ENCODE results near the gene ZNF236. TPM values are rescaled to one million over a fixed set of nuclear protein-coding genes. Genes with fewer than 3 reads are reported as not detected.

ZNF236 gene
- total and polyA plus RNA-seq, 2 donors (not counting 1 experiment from before 2014, with no cell fraction given) = 8.9 to 39.5 TPM

DNA sequence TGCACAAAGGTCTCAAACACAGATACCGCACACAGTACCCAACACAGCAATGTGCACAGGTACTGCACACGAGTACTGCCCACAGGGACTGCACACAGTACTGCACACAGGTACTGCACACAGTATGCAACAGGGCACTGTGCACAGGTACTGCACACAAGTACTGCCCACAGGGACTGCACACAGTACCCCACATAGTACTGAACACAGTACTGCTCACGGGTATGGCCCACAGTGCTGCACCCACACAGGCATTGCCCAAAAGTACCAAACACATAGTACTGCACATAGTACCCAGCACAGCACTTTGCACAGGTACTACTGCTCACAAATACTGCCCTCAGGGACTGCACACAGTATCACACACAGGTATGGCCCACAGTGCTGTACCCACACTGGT is 73.1 kb downstream of the ZNF236 start:
- H3K9ac ChIP-seq (ENCODE audit: low read length) = no peak overlapping the region
- H3K4me3 ChIP-seq (ENCODE audit: control extremely low read depth in 1 of 5, extremely low read depth in 1 of 5, insufficient read depth in 1 of 5, low read depth in 2 of 5, low read length in 4 of 5) = no peak overlapping the region
- no peaks in the 10 kb centered on the region for H3K4me1 ChIP-seq (ENCODE audit: control insufficient read depth in 2 of 2, insufficient read depth in 2 of 2, low read length in 2 of 2)
- 100% methylated on average over 3 of the region's 3 CpGs for WGBS (ENCODE audit: insufficient coverage)
- ATAC-seq (ENCODE audit: low read depth) (no peak), DNase-seq (no peak)
- ChIA-PET CTCF (no interaction called here), POLR2A (no interaction called here)
- H4K20me1 ChIP-seq (ENCODE audit: control insufficient read depth, insufficient read depth, low read length, poor library complexity, severe bottlenecking) = no peaks in the 10 kb centered on the region
- H3K27me3 Mint-ChIP-seq = no peaks in the 10 kb centered on the region
- H3K4me2 ChIP-seq (replicated peaks; ENCODE audit: low read depth, low read length, poor library complexity, severe bottlenecking) = no peak overlapping the region
- H3K4me3 Mint-ChIP-seq = no peak overlapping the region
- TF ChIP-seq, protein P1, sequence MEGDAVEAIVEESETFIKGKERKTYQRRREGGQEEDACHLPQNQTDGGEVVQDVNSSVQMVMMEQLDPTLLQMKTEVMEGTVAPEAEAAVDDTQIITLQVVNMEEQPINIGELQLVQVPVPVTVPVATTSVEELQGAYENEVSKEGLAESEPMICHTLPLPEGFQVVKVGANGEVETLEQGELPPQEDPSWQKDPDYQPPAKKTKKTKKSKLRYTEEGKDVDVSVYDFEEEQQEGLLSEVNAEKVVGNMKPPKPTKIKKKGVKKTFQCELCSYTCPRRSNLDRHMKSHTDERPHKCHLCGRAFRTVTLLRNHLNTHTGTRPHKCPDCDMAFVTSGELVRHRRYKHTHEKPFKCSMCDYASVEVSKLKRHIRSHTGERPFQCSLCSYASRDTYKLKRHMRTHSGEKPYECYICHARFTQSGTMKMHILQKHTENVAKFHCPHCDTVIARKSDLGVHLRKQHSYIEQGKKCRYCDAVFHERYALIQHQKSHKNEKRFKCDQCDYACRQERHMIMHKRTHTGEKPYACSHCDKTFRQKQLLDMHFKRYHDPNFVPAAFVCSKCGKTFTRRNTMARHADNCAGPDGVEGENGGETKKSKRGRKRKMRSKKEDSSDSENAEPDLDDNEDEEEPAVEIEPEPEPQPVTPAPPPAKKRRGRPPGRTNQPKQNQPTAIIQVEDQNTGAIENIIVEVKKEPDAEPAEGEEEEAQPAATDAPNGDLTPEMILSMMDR (IDR thresholded peaks at IDR 0.05) = no peak
- no peak for TF ChIP-seq EZH2 (IDR thresholded peaks at IDR 0.05; ENCODE audit: borderline replicate concordance, insufficient read depth, low read depth, low read length, poor library complexity, severe bottlenecking)
- H3K27ac ChIP-seq (ENCODE audit: low read length in 2 of 2) = no peak overlapping the region
- no peak overlapping the region for H2AFZ ChIP-seq (ENCODE audit: insufficient read depth, low read depth, low read length, poor library complexity, severe bottlenecking)
- H3K79me2 ChIP-seq (ENCODE audit: control insufficient read depth, insufficient read depth, low read length) = no peaks in the 10 kb centered on the region
- intact Hi-C loops (cut with micrococcal nuclease) = no loop called here
- H3K9me3 ChIP-seq (ENCODE audit: control extremely low read depth in 1 of 3, control insufficient read depth in 2 of 3, insufficient read depth in 1 of 3, low read length in 2 of 3) = peaks cover 0 to 2% (median 0%) of the 10 kb centered on the region in 3 donors
- H3K4me1 Mint-ChIP-seq = no peaks in the 10 kb centered on the region
- no peaks in the 10 kb centered on the region for H3K27me3 ChIP-seq (replicated peaks in 1 of 4; ENCODE audit: control extremely low read depth in 1 of 4, control insufficient read depth in 3 of 4, insufficient read depth in 4 of 4, low read length in 3 of 4)
- H3K9me3 Mint-ChIP-seq (ENCODE audit: insufficient read depth) = no peaks in the 10 kb centered on the region
- H3K27ac Mint-ChIP-seq = no peak overlapping the region
- peaks cover 18 to 48% of the 10 kb centered on the region in 2 experiments for H3K36me3 ChIP-seq (replicated peaks in 1 of 2; ENCODE audit: control extremely low read depth in 1 of 2, control insufficient read depth in 1 of 2, extremely low read depth in 1 of 2, insufficient read depth in 2 of 2, low read length in 1 of 2)

DNA sequence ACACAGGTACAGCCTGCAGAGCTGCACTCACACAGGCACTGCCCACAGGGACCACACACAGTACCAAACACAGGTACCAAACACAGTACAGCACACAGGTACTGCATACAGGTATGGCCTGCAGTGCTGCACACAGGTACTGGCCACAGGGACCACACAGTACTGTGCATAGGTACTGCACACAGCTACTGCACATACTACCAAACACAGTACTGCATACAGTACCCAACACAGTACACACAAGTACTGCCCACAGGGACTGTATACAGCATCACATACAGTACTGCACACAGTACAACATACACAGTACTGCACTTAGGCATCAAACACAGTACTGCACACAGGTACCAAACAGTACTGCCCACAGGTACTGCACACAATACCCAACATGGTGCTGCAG is 74.3 kb downstream of the ZNF236 start:
- H2AFZ ChIP-seq (ENCODE audit: insufficient read depth, low read depth, low read length, poor library complexity, severe bottlenecking) = no peak overlapping the region
- CTCF ChIA-PET = no interaction called here
- peaks cover 18 to 51% of the 10 kb centered on the region in 2 experiments for H3K36me3 ChIP-seq (replicated peaks in 1 of 2; ENCODE audit: control extremely low read depth in 1 of 2, control insufficient read depth in 1 of 2, extremely low read depth in 1 of 2, insufficient read depth in 2 of 2, low read length in 1 of 2)
- H3K9me3 Mint-ChIP-seq (ENCODE audit: insufficient read depth) = no peaks in the 10 kb centered on the region
- POLR2A ChIA-PET = no interaction called here
- no peaks in the 10 kb centered on the region for H3K27me3 Mint-ChIP-seq
- no peak overlapping the region for H3K4me2 ChIP-seq (replicated peaks; ENCODE audit: low read depth, low read length, poor library complexity, severe bottlenecking)
- H3K4me3 ChIP-seq (ENCODE audit: control extremely low read depth in 1 of 5, extremely low read depth in 1 of 5, insufficient read depth in 1 of 5, low read depth in 2 of 5, low read length in 4 of 5) = no peak overlapping the region
- intact Hi-C loops (cut with micrococcal nuclease) = no loop called here
- H3K4me1 ChIP-seq (ENCODE audit: control insufficient read depth in 2 of 2, insufficient read depth in 2 of 2, low read length in 2 of 2) = no peaks in the 10 kb centered on the region
- H3K9me3 ChIP-seq (ENCODE audit: control extremely low read depth in 1 of 3, control insufficient read depth in 2 of 3, insufficient read depth in 1 of 3, low read length in 2 of 3) = no peaks in the 10 kb centered on the region
- H3K4me1 Mint-ChIP-seq = no peaks in the 10 kb centered on the region
- no peak overlapping the region for H3K9ac ChIP-seq (ENCODE audit: low read length)
- H3K27me3 ChIP-seq (replicated peaks in 1 of 4; ENCODE audit: control extremely low read depth in 1 of 4, control insufficient read depth in 3 of 4, insufficient read depth in 4 of 4, low read length in 3 of 4) = no peaks in the 10 kb centered on the region
- no peak overlapping the region for H3K4me3 Mint-ChIP-seq
- H3K79me2 ChIP-seq (ENCODE audit: control insufficient read depth, insufficient read depth, low read length) = no peaks in the 10 kb centered on the region
- no peak overlapping the region for H3K27ac Mint-ChIP-seq
- DNase-seq (no peak), ATAC-seq (ENCODE audit: low read depth) (no peak)
- H3K27ac ChIP-seq (ENCODE audit: low read length in 2 of 2) = no peak overlapping the region
- TF ChIP-seq, protein P1 (IDR thresholded peaks at IDR 0.05) = no peak
- no peak for TF ChIP-seq EZH2 (IDR thresholded peaks at IDR 0.05; ENCODE audit: borderline replicate concordance, insufficient read depth, low read depth, low read length, poor library complexity, severe bottlenecking)
- H4K20me1 ChIP-seq (ENCODE audit: control insufficient read depth, insufficient read depth, low read length, poor library complexity, severe bottlenecking) = no peaks in the 10 kb centered on the region
